IMR-90 (cell line): ENCODE measurements around the gene PDE5A. TPM values are rescaled to one million over a fixed set of nuclear protein-coding genes. Genes with fewer than 3 reads are reported as not detected.

Source experiments
- ATAC-seq: fragments of 200-7000 bp; cut with Tn5 transposase; 2 replicates; pipeline ENCODE4 v1.9.1; 2020; ENCODE audit warnings: low read depth, mild to moderate bottlenecking, moderate library complexity
- BruUV-seq: library from RNA; stranded (reverse); fragments of 400-500 nt; replicated peaks from 2 replicates; lab custom pipeline; 2021; lab: Mats Ljungman, UMichigan
- CTCF ChIA-PET: fragments of 300-600 bp; formaldehyde crosslinking; extraction: SDS; loops from one replicate; lab custom pipeline; 2021; ENCODE audit warnings: antibody characterized with exemption; lab: Yijun Ruan, JAX
- POLR2A ChIA-PET: fragments of 300-600 bp; sonication (Branson Sonifier 250); formaldehyde crosslinking; loops from one replicate; lab custom pipeline; 2022; ENCODE audit warnings: antibody characterized with exemption; ENCODE audit not compliant: unreplicated experiment; lab: Charles Lee
- DNase-seq: peaks from one replicate; pipeline ENCODE4 v3.0.0; 2013
- H2AFZ ChIP-seq: replicated peaks from 2 replicates; pipeline ENCODE3; 2013; ENCODE audit warnings: low read length, mild to moderate bottlenecking; ENCODE audit not compliant: poor library complexity
- H2AK5ac ChIP-seq: 2 replicates; pipeline ENCODE4 v1.6.1; 2013; ENCODE audit warnings: low read depth, low read length, inconsistent platforms
- H2AK9ac ChIP-seq: replicated peaks from 2 replicates; pipeline ENCODE3; 2013; ENCODE audit warnings: mild to moderate bottlenecking, low read depth, low read length, moderate library complexity; ENCODE audit not compliant: poor library complexity
- H2BK120ac ChIP-seq: 2 replicates; pipeline ENCODE4 v1.6.1; 2013; ENCODE audit warnings: low read depth, low read length, inconsistent platforms
- H2BK15ac ChIP-seq: 3 replicates; pipeline ENCODE4 v1.6.1; 2013; ENCODE audit warnings: low read depth, low read length, inconsistent platforms
- H2BK20ac ChIP-seq: 2 replicates; pipeline ENCODE4 v1.6.1; 2013; ENCODE audit warnings: low read depth, mild to moderate bottlenecking, inconsistent platforms, low read length, moderate library complexity
- H2BK5ac ChIP-seq: 2 replicates; pipeline ENCODE4 v1.6.1; 2013; ENCODE audit warnings: mild to moderate bottlenecking, low read depth, low read length, inconsistent platforms; ENCODE audit not compliant: poor library complexity, severe bottlenecking
- H3K14ac ChIP-seq: replicated peaks from 2 replicates; pipeline ENCODE4 v1.6.1; 2013; ENCODE audit warnings: low read depth, low read length, inconsistent platforms
- H3K18ac ChIP-seq: 2 replicates; pipeline ENCODE4 v1.6.1; 2013; ENCODE audit warnings: low read depth, low read length, control low read depth
- H3K23ac ChIP-seq: 2 replicates; pipeline ENCODE4 v1.6.1; 2013; ENCODE audit warnings: low read depth, low read length, inconsistent platforms
- H3K27ac ChIP-seq: 2 replicates; pipeline ENCODE4 v1.5.1; 2013; ENCODE audit warnings: mild to moderate bottlenecking, control low read depth, low read length; ENCODE audit not compliant: insufficient read depth
- H3K27me3 ChIP-seq: 2 replicates; pipeline ENCODE4 v1.6.1; 2013; ENCODE audit warnings: low read length; ENCODE audit not compliant: control insufficient read depth, insufficient read depth
- H3K36me3 ChIP-seq: 2 replicates; pipeline ENCODE4 v1.6.1; 2013; ENCODE audit warnings: low read length, mixed read lengths; ENCODE audit not compliant: control insufficient read depth, insufficient read depth
- H3K4ac ChIP-seq: 2 replicates; pipeline ENCODE4 v1.6.1; 2013; ENCODE audit warnings: low read depth, low read length, inconsistent platforms
- H3K4me1 ChIP-seq: 2 replicates; pipeline ENCODE4 v1.6.1; 2013; ENCODE audit warnings: low read length, mixed read lengths; ENCODE audit not compliant: control insufficient read depth, insufficient read depth
- H3K4me2 ChIP-seq: 2 replicates; pipeline ENCODE4 v1.6.1; 2013; ENCODE audit warnings: low read depth, mild to moderate bottlenecking, control low read depth, low read length, moderate library complexity
- H3K4me3 ChIP-seq: 2 replicates; pipeline ENCODE4 v1.5.1; 2013; ENCODE audit warnings: low read depth, mild to moderate bottlenecking, control low read depth, low read length, moderate library complexity; ENCODE audit not compliant: insufficient read depth
- H3K56ac ChIP-seq: 2 replicates; pipeline ENCODE4 v1.6.1; 2013; ENCODE audit warnings: low read length, inconsistent platforms; ENCODE audit not compliant: insufficient read depth; ENCODE audit errors: extremely low read depth
- H3K79me1 ChIP-seq, 2 experiments: 2 replicates each; pipeline ENCODE4 v1.6.1; 2013; ENCODE audit warnings: low read length in 2 of 2, inconsistent platforms in 1 of 2, low read depth in 1 of 2
- H3K9ac ChIP-seq: 2 replicates; pipeline ENCODE4 v1.6.1; 2013; ENCODE audit warnings: low read depth, low read length, control low read depth
- H3K9me1 ChIP-seq: 2 replicates; pipeline ENCODE4 v1.6.1; 2013; ENCODE audit warnings: low read length, inconsistent platforms; ENCODE audit not compliant: insufficient read depth
- H3K9me3 ChIP-seq: 2 replicates; pipeline ENCODE4 v1.6.1; 2013; ENCODE audit warnings: low read length; ENCODE audit not compliant: control insufficient read depth, insufficient read depth
- H4K20me1 ChIP-seq: 2 replicates; pipeline ENCODE4 v1.6.1; 2013; ENCODE audit warnings: low read length, inconsistent platforms; ENCODE audit not compliant: insufficient read depth
- H4K5ac ChIP-seq: 2 replicates; pipeline ENCODE4 v1.6.1; 2013; ENCODE audit warnings: mild to moderate bottlenecking, low read depth, low read length, control low read depth
- H4K8ac ChIP-seq, 2 experiments: 2 replicates each; pipeline ENCODE4 v1.6.1; 2013; ENCODE audit warnings: low read depth in 2 of 2, low read length in 2 of 2, control low read depth in 1 of 2, inconsistent platforms in 1 of 2
- H4K91ac ChIP-seq: 2 replicates; pipeline ENCODE4 v1.6.1; 2013; ENCODE audit warnings: low read depth, low read length, inconsistent platforms; ENCODE audit not compliant: insufficient read depth
- BHLHE40 ChIP-seq: fragments of 150-350 bp; IDR thresholded peaks from 2 replicates; pipeline ENCODE4 v1.6.1; 2016; ENCODE audit warnings: mild to moderate bottlenecking, low read depth, low read length
- FOS ChIP-seq: fragments of 150-350 bp; IDR thresholded peaks from 2 replicates; pipeline ENCODE4 v1.6.1; 2016; ENCODE audit warnings: low read depth, low read length
- MXI1 ChIP-seq: IDR thresholded peaks from 2 replicates; pipeline ENCODE4 v1.6.1; 2012; ENCODE audit warnings: low read depth, mild to moderate bottlenecking, low read length, moderate library complexity, borderline replicate concordance
- WGBS, 2 experiments: methylation state at CpG; one replicate each; pipeline versions ENCODE4 v1.1.5 to v1.1.7; 2013; ENCODE audit warnings: missing lambda C conversion rate in 2 of 2; ENCODE audit not compliant: insufficient read length in 1 of 2; ENCODE audit errors: extremely low coverage in 2 of 2; 5-methylcytosine and 5-hydroxymethylcytosine counted together
- dilution Hi-C: fragments of 300-500 bp; cut with HindIII; formaldehyde crosslinking; loops from one replicate; pipeline ENCODE4 v1.14.3; 2018; ENCODE audit warnings: low sequenced_read_pairs; ENCODE audit not compliant: unreplicated experiment
- in situ Hi-C: fragments of 300-500 bp; cut with MboI; formaldehyde crosslinking; loops from 3 replicates; pipeline ENCODE4 v1.14.3; 2019; ENCODE audit warnings: low sequenced_read_pairs, inconsistent platforms, mixed read lengths
- intact Hi-C: fragments of 100-400 bp; cut with micrococcal nuclease; formaldehyde crosslinking; loops from 2 replicates; pipeline ENCODE4 v1.10.0; 2022
- polyA plus RNA-seq, 3 experiments: library from polyadenylated mRNA; depleted of rRNA; stranded (reverse); fragments of >200 nt; gene quantifications; 2 replicates each; pipeline ENCODE4 v1.2.3, GENCODE V29; 2012; ENCODE audit warnings: low replicate concordance in 1 of 3
- total RNA-seq: library from RNA; depleted of rRNA; stranded (reverse); fragments of >200 nt; gene quantifications from 2 replicates; pipeline ENCODE4 v1.2.3, GENCODE V29; 2012

PDE5A gene
- total and polyA plus RNA-seq, 2 of the 4 experiments (the other 2 are of a cell fraction): 101 to 770 TPM

DNA sequence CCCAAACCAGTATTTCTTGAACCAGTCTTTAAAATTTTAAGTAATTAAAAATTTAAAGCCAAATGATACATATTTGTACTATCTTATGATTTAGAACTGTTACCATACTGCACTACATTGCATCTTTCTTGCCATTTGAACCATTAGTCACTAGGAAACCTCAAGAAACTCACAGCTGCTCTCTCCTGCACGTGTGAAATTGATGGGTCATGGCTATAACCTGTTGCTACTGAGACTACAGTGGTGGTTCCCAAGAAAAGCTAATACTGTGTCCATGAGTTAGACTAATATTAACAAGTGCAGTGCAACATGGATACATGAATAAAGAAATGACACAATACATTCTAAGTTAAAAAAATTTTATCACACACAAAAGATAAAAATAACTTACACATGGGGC is 88.4 kb downstream of the PDE5A start:
- Histone ChIP-seq H3K36me3 (peaks cover 44% of the 10 kb centered on the region), H2BK20ac (no peak overlapping the region), H3K27ac (no peak overlapping the region), H3K18ac (no peak overlapping the region), H3K14ac (no peak overlapping the region), H4K91ac (no peak overlapping the region), H3K56ac (no peak overlapping the region), H3K79me1 (peaks cover 10 to 66% of the 10 kb centered on the region in 2 experiments; a peak in 3 of 4 replicates), H4K8ac (0 out of 4 replicates have a peak overlapping the region, but pooled peaks of 1 of the 2 experiments have one; percentile 1), H2BK5ac (peak overlapping the region; percentile 5), H2AK5ac (no peak overlapping the region), H4K20me1 (peaks cover 38% of the 10 kb centered on the region; the same call in 1 of the 2 replicates), H3K23ac (peak overlapping the region; percentile 68; the same call in 1 of the 2 replicates), H3K9me3 (no peaks in the 10 kb centered on the region), H3K4ac (no peak overlapping the region), H3K4me3 (no peak overlapping the region), H2BK120ac (no peak overlapping the region), H2BK15ac (no peak overlapping the region), H3K4me1 (peaks cover 17% of the 10 kb centered on the region), H3K4me2 (no peak overlapping the region), H3K27me3 (no peaks in the 10 kb centered on the region), H3K9ac (no peak overlapping the region), H4K5ac (no peak overlapping the region), H3K9me1 (peaks cover 8% of the 10 kb centered on the region), H2AFZ (no peak overlapping the region), H2AK9ac (no peak overlapping the region)
- BruUV-seq: no TSS peak
- ATAC-seq (no peak), DNase-seq (peak; percentile 64)
- TF ChIP-seq FOS: no peak
- peak; percentile 58; the same call in 1 of the 2 replicates for TF ChIP-seq BHLHE40
- no peak for TF ChIP-seq MXI1
- ChIA-PET CTCF (no interaction called here), POLR2A (no interaction called here)
- dilution Hi-C loops: no loop called here
- no CpG with 5 or more reads among the region's 1 CpG for WGBS, 2 experiments
- in situ Hi-C loops: no loop called here
- intact Hi-C loops: no loop called here
